OCI-LY3 (cell line): ENCODE measurements around the gene CIAO3.

ENCODE experiments used
- EZH2phosphoT487 ChIP-seq: fragments of 200-600 bp; shearing (Covaris generic); IDR thresholded peaks from 2 replicates; pipeline ENCODE4 v1.6.1; 2018; ENCODE audit warnings: antibody characterized with exemption, mixed run types, low read depth
- TF ChIP-seq, protein P1 (sequence below): fragments of 200-600, 300-600 bp; sonication (generic); IDR thresholded peaks from 2 replicates; pipeline ENCODE4 v1.5.1; 2014; ENCODE audit warnings: antibody characterized with exemption, low read length, low read depth

DNA sequence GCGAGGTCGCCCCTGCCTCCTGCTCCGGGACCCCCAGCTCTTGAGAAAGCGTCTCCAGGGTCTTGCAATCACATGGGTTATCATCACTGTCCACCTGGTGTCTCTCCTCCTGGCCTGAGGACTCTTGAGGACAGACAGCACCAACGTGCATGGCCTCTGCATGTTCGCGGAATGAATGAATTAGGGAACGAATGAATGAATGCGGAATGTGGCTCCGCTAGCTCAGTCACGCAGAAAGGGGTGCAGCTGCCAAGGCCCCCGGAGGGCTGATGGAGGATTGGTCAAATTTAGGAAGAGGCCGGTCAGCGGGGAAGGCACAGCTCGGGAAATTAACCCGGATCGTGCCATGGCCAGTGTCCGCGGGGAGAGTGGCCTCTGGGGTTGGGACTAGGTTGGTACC, 38.5 kb downstream of the CIAO3 start:
- TF ChIP-seq, protein P1, sequence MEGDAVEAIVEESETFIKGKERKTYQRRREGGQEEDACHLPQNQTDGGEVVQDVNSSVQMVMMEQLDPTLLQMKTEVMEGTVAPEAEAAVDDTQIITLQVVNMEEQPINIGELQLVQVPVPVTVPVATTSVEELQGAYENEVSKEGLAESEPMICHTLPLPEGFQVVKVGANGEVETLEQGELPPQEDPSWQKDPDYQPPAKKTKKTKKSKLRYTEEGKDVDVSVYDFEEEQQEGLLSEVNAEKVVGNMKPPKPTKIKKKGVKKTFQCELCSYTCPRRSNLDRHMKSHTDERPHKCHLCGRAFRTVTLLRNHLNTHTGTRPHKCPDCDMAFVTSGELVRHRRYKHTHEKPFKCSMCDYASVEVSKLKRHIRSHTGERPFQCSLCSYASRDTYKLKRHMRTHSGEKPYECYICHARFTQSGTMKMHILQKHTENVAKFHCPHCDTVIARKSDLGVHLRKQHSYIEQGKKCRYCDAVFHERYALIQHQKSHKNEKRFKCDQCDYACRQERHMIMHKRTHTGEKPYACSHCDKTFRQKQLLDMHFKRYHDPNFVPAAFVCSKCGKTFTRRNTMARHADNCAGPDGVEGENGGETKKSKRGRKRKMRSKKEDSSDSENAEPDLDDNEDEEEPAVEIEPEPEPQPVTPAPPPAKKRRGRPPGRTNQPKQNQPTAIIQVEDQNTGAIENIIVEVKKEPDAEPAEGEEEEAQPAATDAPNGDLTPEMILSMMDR = no peak
- TF ChIP-seq EZH2phosphoT487 = no peak
